Measurements from ENCODE around the gene ARHGDIB. TPM values are rescaled to one million over a fixed set of nuclear protein-coding genes. Genes with fewer than 3 reads are reported as not detected.

The ARHGDIB gene
- total RNA-seq, 1 experiment from 2014 or later, result 1.6 TPM

- TF ChIP-seq, protein P1, sequence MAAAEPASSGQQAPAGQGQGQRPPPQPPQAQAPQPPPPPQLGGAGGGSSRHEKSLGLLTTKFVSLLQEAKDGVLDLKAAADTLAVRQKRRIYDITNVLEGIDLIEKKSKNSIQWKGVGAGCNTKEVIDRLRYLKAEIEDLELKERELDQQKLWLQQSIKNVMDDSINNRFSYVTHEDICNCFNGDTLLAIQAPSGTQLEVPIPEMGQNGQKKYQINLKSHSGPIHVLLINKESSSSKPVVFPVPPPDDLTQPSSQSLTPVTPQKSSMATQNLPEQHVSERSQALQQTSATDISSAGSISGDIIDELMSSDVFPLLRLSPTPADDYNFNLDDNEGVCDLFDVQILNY (CRISPR knock-in tag; IDR thresholded peaks at IDR 0.05), result no peak
- TF ChIP-seq ESRRA (CRISPR knock-in tag; IDR thresholded peaks at IDR 0.05; ENCODE audit: borderline replicate concordance) (no peak), TP53 (CRISPR knock-in tag; IDR thresholded peaks at IDR 0.05) (no peak), SP1 (CRISPR knock-in tag; conservative IDR thresholded peaks at IDR 0.05) (no peak)
Measured at GRCh38 chr12:14988035-14988434, 26.6 kb upstream of the ARHGDIB start (continued).

DNA sequence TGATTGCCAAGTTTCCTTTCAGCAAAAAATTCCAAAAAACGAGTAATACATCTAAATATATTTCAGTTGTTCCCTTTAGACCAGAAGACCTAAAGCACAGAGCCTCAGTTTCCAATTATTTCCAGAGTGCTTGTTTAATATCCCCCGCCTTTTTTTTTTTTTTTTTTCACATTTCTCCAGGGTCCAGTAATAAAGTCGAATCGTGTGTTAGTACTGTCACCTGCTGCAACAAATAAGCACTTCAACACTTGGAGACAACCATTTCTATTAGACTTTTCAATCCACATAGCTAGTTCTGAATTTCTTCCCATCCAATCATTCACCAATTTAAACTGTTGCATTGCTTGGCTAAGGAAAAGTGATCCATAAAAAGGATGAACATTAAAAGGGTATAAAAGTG, 25.0 kb upstream of the ARHGDIB start:
- H3K27me3 Mint-ChIP-seq (ENCODE audit: low read depth), result no peaks in the 10 kb centered on the region
- ChIA-PET CTCF (interaction anchor here (0.6 to 1.0 kb wide), 2 partner anchors 10 to 176 kb away, joined by 3 to 4 read pairs; no protein-coding TSS in a partner anchor), POLR2A (no interaction called here)
- ATAC-seq (no peak), DNase-seq (ENCODE audit: low spot score) (no peak)
- no peak overlapping the region for H3K4me3 Mint-ChIP-seq
- H3K36me3 Mint-ChIP-seq, result no peaks in the 10 kb centered on the region
- H3K4me1 Mint-ChIP-seq, result 0 out of 2 replicates have a peak, but pooled peaks cover 2% of the 10 kb centered on the region
- TF ChIP-seq, protein P2, sequence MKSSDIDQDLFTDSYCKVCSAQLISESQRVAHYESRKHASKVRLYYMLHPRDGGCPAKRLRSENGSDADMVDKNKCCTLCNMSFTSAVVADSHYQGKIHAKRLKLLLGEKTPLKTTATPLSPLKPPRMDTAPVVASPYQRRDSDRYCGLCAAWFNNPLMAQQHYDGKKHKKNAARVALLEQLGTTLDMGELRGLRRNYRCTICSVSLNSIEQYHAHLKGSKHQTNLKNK (CRISPR knock-in tag; IDR thresholded peaks at IDR 0.05), result no peak
- TF ChIP-seq ZNF138 (CRISPR knock-in tag; conservative IDR thresholded peaks at IDR 0.05), result no peak
- no peak for TF ChIP-seq TEAD1 (CRISPR knock-in tag; IDR thresholded peaks at IDR 0.05)
- TF ChIP-seq, protein P3, sequence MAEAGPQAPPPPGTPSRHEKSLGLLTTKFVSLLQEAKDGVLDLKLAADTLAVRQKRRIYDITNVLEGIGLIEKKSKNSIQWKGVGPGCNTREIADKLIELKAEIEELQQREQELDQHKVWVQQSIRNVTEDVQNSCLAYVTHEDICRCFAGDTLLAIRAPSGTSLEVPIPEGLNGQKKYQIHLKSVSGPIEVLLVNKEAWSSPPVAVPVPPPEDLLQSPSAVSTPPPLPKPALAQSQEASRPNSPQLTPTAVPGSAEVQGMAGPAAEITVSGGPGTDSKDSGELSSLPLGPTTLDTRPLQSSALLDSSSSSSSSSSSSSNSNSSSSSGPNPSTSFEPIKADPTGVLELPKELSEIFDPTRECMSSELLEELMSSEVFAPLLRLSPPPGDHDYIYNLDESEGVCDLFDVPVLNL (CRISPR knock-in tag; IDR thresholded peaks at IDR 0.05; ENCODE audit: borderline replicate concordance, low read depth), result no peak
- TF ChIP-seq NFE2L1 (CRISPR knock-in tag; IDR thresholded peaks at IDR 0.05), result no peak
- no peak for TF ChIP-seq TP53 (CRISPR knock-in tag; IDR thresholded peaks at IDR 0.05)
- TF ChIP-seq MLX (CRISPR knock-in tag; IDR thresholded peaks at IDR 0.05), result no peak
- TF ChIP-seq JAZF1 (CRISPR knock-in tag; IDR thresholded peaks at IDR 0.05), result no peak
- TF ChIP-seq RORB (CRISPR knock-in tag; IDR thresholded peaks at IDR 0.05), result no peak
- no peak overlapping the region for H3K27ac Mint-ChIP-seq
- peaks cover 11% of the 10 kb centered on the region for H3K9me3 Mint-ChIP-seq

- Mint-ChIP-seq H3K27ac (no peak overlapping the region), H3K9me3 (no peaks in the 10 kb centered on the region), H3K36me3 (no peaks in the 10 kb centered on the region), H3K27me3 (ENCODE audit: low read depth) (no peaks in the 10 kb centered on the region), H3K4me1 (0 out of 2 replicates have a peak, but pooled peaks cover 2% of the 10 kb centered on the region), H3K4me3 (no peak overlapping the region)
- ATAC-seq (no peak), DNase-seq (ENCODE audit: low spot score) (no peak)
- POLR2A ChIA-PET, result no interaction called here
- TF ChIP-seq EMX1 (CRISPR knock-in tag; IDR thresholded peaks at IDR 0.05) (no peak), IRF2 (CRISPR knock-in tag; IDR thresholded peaks at IDR 0.05; ENCODE audit: borderline replicate concordance, low read depth) (no peak), NR1H2 (CRISPR knock-in tag; IDR thresholded peaks at IDR 0.05) (no peak), NFE2L1 (CRISPR knock-in tag; IDR thresholded peaks at IDR 0.05) (no peak), ATF6 (CRISPR knock-in tag; IDR thresholded peaks at IDR 0.05) (no peak), CBFB (CRISPR knock-in tag; IDR thresholded peaks at IDR 0.05; ENCODE audit: low read depth) (no peak), ZNF512 (CRISPR knock-in tag; IDR thresholded peaks at IDR 0.05; ENCODE audit: borderline replicate concordance) (no peak)
- TF ChIP-seq, protein P1 (CRISPR knock-in tag; IDR thresholded peaks at IDR 0.05), result no peak
- TF ChIP-seq, protein P2 (CRISPR knock-in tag; IDR thresholded peaks at IDR 0.05), result no peak
- CTCF ChIA-PET, result no interaction called here
Measured at GRCh38 chr12:14984766-14985285, 23.4 kb upstream of the ARHGDIB start.

All from WTC11 (cell line).